Measurements from ENCODE around the gene LBHD2.

- TF ChIP-seq BHLHE40 (IDR thresholded peaks at IDR 0.05; ENCODE audit: borderline replicate concordance) (no peak), ELF4 (IDR thresholded peaks at IDR 0.05) (no peak), SP1 (IDR thresholded peaks at IDR 0.05) (no peak), SUZ12 (IDR thresholded peaks at IDR 0.05) (no peak), FOXK2 (IDR thresholded peaks at IDR 0.05) (no peak), CTBP1 (IDR thresholded peaks at IDR 0.05; ENCODE audit: borderline replicate concordance) (no peak), PKNOX1 (IDR thresholded peaks at IDR 0.05) (no peak), LEF1 (IDR thresholded peaks at IDR 0.05; ENCODE audit: borderline replicate concordance) (no peak), NFRKB (IDR thresholded peaks at IDR 0.05) (no peak), FOXA1 (IDR thresholded peaks at IDR 0.05) (no peak), HDGF (IDR thresholded peaks at IDR 0.05; ENCODE audit: borderline replicate concordance) (no peak)
Measured at GRCh38 chr14:103099733-103100280, 15.8 kb downstream of the LBHD2 start.
